ENCODE measurements around the gene SLX9. TPM values are rescaled to one million over a fixed set of nuclear protein-coding genes. Genes with fewer than 3 reads are reported as not detected.

SLX9 gene
- total RNA-seq, 1 experiment from 2014 or later: 74.3 TPM

DNA sequence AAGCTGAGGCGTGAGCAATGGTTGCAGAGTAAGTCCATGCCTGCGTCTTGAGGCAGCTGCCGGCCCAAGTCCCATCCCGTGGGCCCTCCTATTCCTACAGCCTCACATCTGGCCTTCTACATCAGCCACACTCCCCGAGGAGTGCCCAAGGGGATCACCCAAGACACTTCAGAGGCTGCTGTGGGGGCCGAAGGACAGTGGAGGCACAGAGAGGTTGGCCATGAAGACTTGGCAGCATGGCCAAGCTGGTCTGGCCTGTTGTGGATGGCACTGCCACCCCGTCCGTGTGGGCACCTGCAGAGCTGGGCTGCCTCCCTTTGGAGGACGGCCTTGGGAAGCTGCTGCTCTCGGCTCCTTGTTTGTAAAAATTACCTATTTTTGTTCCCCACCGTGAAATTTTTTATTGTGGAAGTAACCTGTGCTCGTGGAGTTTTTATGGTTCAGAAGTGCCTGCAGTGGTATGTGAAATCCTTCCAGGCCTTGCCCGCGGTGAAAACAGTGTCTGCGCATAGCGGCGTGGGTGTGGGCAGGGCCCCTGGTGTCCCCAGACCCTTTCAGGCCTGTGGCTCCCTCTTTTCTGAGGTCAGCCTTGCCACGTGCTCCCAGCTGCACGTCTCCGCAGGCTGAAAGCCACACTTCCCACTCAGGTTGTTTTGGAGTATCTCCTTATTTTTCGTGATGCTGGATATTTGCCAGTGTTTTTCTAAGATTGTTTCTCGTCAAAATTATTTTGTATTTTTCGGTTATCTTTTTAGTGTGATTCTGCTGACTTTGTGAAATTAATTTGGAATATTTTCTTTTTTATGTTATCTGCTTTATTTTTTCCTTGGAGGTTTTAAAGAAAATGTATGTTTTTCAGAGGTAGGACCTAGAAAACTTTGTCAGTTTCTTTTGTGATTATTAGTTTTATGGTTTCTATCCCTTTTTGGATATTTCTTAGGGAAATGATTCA is 20.6 kb downstream of the SLX9 start:
- H2BK120ac ChIP-seq (ENCODE audit: low read depth, low read length, poor library complexity, severe bottlenecking): no peak overlapping the region
- H2AFZ ChIP-seq (ENCODE audit: low read length): no peak overlapping the region
- H3K18ac ChIP-seq (ENCODE audit: insufficient read length, low read depth, low read length): no peak overlapping the region
- H3K79me1 ChIP-seq (ENCODE audit: insufficient read depth, low read depth, low read length, poor library complexity, severe bottlenecking): peaks cover 8% of the 10 kb centered on the region
- H3K4me2 ChIP-seq (ENCODE audit: insufficient read depth, insufficient read length, low read length): no peak overlapping the region
- no peak overlapping the region for H2BK5ac ChIP-seq (ENCODE audit: insufficient read length, low read length)
- no peak overlapping the region for H3K9ac ChIP-seq (ENCODE audit: extremely low read depth, insufficient read length, low read length)
- no peak overlapping the region for H2BK15ac ChIP-seq (ENCODE audit: low read depth, low read length)
- H3K4ac ChIP-seq (ENCODE audit: low read depth, low read length): no peak overlapping the region
- no peak overlapping the region for H2BK12ac ChIP-seq (ENCODE audit: insufficient read length, low read depth, low read length)
- no peaks in the 10 kb centered on the region for H3K27me3 ChIP-seq (ENCODE audit: insufficient read depth, low read length)
- H2BK20ac ChIP-seq (ENCODE audit: low read depth, low read length, poor library complexity, severe bottlenecking): no peak overlapping the region
- H3K23ac ChIP-seq (ENCODE audit: insufficient read length, low read depth, low read length): no peak overlapping the region
- no peaks in the 10 kb centered on the region for H4K20me1 ChIP-seq (ENCODE audit: control insufficient read depth, insufficient read depth, insufficient read length)
- H3T11ph ChIP-seq (ENCODE audit: low read length): no peak overlapping the region
- no peaks in the 10 kb centered on the region for H3K9me3 Mint-ChIP-seq
- no peak overlapping the region for H3K56ac ChIP-seq (ENCODE audit: insufficient read length, low read depth, low read length)
- no peaks in the 10 kb centered on the region for H3K23me2 ChIP-seq (ENCODE audit: insufficient read length, low read depth, low read length, poor library complexity, severe bottlenecking)
- TF ChIP-seq, protein P1, sequence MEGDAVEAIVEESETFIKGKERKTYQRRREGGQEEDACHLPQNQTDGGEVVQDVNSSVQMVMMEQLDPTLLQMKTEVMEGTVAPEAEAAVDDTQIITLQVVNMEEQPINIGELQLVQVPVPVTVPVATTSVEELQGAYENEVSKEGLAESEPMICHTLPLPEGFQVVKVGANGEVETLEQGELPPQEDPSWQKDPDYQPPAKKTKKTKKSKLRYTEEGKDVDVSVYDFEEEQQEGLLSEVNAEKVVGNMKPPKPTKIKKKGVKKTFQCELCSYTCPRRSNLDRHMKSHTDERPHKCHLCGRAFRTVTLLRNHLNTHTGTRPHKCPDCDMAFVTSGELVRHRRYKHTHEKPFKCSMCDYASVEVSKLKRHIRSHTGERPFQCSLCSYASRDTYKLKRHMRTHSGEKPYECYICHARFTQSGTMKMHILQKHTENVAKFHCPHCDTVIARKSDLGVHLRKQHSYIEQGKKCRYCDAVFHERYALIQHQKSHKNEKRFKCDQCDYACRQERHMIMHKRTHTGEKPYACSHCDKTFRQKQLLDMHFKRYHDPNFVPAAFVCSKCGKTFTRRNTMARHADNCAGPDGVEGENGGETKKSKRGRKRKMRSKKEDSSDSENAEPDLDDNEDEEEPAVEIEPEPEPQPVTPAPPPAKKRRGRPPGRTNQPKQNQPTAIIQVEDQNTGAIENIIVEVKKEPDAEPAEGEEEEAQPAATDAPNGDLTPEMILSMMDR (conservative IDR thresholded peaks at IDR 0.05): no peak
- no CpG with 5 or more reads among the region's 23 CpGs for WGBS (ENCODE audit: extremely low coverage, insufficient read length, low lambda C conversion rate)
- no peak overlapping the region for H4K91ac ChIP-seq (ENCODE audit: insufficient read length, low read depth, low read length)
- peaks cover 5 to 8% of the 10 kb centered on the region in 2 experiments for H3K4me1 Mint-ChIP-seq
- peaks cover 26 to 70% (median 67%) of the 10 kb centered on the region in 3 experiments; a peak in 6 of 7 replicates for H3K36me3 Mint-ChIP-seq (ENCODE audit: insufficient read depth in 1 of 3, low read depth in 3 of 3)
- no peak for DNase-seq
- H3K14ac ChIP-seq (ENCODE audit: insufficient read depth, low read length): no peak overlapping the region
- H3K9me3 ChIP-seq (ENCODE audit: control insufficient read depth, low read depth, low read length): no peaks in the 10 kb centered on the region
- peaks cover 9% of the 10 kb centered on the region; the same call in 1 of the 2 replicates for H3K79me2 ChIP-seq (ENCODE audit: insufficient read depth, low read length)
- H3K4me3 Mint-ChIP-seq: no peak overlapping the region
- no peak overlapping the region for H2AK5ac ChIP-seq (ENCODE audit: insufficient read length, low read length)
- H3K4me1 ChIP-seq (ENCODE audit: insufficient read depth, low read length): no peaks in the 10 kb centered on the region
- H4K8ac ChIP-seq (replicated peaks; ENCODE audit: insufficient read length, low read depth, low read length): no peak overlapping the region
- H3K27ac ChIP-seq (ENCODE audit: insufficient read length, low read depth, low read length): no peak overlapping the region
- H3K27me3 Mint-ChIP-seq (ENCODE audit: low read depth): no peaks in the 10 kb centered on the region
- H4K5ac ChIP-seq (ENCODE audit: insufficient read length, low read depth, low read length): no peak overlapping the region
- H3K27ac Mint-ChIP-seq: no peak overlapping the region
